HG02938 (cell line): ENCODE data around the gene AP2A2.

Source experiments
- ATAC-seq: cut with Tn5 transposase; IDR thresholded peaks from one replicate; pipeline ENCODE4 v1.9.1; 2021; ENCODE audit warnings: mild to moderate bottlenecking, moderate library complexity; ENCODE audit not compliant: unreplicated experiment

AP2A2 gene

DNA sequence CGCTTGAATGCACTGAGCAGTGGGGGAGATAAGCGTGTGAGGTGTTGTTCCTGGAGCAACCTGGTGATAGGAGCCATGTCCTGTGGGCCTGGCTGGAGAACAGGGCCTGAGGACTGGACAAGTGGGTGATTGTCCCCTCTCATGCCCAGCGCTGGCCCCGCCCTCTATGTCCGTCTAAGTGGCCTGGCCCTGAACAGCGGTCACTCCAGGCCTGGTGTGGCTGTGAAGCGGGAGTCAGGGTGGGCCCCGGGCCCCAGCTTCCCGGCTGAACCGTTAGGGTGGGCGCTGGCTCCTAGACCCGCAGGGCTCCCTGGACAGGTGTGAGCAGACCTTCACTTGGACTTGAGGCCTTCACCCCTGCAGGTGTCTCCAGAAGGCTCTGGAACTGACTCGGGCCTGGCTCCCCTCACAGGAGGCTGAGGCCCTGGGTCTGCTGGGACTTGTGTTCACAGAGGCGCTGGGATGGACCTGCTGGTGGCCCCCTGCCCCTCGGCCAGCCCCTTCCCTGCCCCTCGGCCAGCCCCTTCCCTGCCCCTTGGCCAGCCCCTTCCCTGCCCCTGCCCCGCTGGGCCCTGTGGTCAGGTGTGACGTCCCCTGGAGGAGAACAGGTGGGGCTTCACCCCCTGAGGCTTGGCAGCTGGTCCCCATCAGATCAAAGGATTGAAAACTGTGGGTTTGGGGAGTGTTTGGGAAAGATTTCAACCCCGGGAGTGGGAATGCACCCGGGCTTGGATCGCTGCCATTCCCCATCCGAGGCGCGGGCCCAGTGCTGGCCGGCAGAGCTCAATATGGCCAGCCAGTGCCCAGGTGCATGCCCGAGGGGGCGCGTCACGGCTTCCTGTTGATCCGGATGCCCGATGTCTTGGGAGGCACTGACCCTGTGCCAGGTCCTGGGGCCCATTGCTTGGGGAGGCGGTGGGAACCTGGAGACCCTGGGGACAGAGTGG is 114.1 kb downstream of the AP2A2 start:
- no peak for ATAC-seq

DNA sequence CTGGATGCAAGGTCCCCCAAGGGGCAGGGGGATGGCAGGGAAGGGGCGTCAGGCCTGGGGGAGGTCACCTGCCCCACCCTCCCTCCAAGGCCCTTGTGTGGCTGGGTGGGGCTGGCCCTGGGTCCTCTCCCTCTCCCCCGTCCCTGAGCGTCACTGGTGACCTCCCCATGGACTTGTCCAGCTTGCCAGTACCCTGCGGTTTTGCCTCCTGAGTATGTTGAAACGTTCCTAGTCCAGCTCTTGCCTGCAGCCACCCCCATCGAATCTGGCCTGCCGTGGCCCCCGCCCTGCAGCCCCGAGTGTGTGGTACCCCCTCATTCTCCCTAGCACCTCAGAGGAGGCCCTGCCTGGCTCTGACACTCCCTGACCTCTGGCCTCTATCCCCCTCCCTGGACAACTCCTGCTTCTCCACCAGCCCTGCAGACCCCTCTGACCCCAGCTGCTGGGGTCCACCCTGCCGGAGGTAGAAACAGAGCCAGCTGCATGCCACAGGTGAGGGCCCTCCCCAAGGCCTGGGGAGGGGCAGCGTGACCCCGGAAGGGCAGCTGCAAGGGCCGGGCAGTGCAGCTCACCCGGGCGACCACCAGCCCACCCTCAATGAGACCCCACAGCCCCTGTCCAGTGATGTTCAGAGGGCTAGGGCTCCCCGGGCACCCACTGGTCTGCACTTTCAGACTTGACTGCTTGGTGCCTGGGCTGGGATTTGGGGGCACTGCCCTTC is 114.9 kb downstream of the AP2A2 start:
- ATAC-seq, result no peak

DNA sequence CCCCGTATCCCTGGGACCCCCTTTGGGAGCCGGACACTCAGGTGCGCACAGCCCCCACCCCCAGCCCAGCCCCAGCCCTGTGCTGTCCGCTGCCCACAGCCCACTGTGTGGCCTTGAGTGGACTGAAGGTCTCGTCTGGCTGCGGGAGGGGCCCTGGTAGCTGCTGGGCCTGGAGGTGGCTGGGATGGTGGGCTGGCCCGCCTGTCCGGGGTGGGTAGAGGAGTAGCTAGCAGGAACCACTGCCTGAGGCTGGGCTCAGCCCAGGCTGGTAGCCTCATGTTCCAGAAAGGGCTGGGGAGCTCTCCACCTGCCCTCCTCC is 115.4 kb downstream of the AP2A2 start:
- no peak for ATAC-seq

DNA sequence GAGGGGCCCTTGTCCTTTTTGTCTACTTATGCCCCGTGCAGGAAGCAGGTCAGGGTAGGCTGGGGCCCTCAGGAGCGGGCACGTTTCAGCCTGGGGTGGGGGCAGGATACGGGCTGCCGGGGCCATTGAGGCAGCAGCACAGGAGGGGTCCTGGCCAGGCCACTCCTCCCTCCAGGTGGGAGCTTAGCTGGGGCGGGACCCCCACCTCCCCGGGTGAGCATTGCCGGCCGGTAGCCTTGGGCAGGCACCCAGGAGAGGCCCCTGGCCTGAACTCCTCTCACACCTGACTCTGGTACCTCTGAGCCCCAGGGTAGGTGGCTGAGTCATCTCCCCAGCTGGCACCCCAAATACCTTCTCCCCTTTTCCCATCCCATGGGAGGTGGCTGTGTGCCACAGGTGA is 115.8 kb downstream of the AP2A2 start:
- no peak for ATAC-seq

DNA sequence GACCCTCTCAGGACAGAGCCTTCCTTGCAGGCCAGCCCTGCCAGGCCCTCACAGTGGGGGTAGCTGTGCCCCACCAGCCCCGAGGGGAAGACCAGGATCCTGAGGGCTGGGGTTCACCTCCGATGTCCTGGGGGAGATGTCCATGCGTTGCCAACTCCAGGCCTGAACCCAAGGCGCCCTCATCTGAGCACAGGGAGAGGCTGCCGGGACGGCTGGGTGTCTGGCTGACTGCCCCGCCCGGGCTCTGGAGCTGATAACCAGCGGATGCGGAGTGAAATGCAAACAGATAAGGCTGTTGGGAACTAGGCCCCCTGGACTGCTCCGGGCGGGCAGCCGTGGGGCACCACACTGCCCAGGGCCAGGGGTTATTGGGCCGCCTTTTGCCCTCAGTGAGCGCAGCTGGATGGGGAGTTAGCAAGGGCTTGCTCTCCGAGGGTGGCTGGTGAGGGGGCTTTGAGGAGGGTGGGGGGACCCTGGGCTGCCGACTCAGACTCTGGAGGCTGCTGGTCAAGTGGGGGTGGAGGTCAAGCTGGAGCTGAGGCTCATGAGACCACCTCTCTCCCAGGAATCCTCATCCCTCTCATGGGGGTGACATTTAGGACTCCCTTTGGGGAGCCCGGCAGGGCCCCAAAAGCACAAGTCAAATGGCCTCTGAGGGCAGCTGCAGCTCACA is 116.4 kb downstream of the AP2A2 start:
- ATAC-seq, result no peak

DNA sequence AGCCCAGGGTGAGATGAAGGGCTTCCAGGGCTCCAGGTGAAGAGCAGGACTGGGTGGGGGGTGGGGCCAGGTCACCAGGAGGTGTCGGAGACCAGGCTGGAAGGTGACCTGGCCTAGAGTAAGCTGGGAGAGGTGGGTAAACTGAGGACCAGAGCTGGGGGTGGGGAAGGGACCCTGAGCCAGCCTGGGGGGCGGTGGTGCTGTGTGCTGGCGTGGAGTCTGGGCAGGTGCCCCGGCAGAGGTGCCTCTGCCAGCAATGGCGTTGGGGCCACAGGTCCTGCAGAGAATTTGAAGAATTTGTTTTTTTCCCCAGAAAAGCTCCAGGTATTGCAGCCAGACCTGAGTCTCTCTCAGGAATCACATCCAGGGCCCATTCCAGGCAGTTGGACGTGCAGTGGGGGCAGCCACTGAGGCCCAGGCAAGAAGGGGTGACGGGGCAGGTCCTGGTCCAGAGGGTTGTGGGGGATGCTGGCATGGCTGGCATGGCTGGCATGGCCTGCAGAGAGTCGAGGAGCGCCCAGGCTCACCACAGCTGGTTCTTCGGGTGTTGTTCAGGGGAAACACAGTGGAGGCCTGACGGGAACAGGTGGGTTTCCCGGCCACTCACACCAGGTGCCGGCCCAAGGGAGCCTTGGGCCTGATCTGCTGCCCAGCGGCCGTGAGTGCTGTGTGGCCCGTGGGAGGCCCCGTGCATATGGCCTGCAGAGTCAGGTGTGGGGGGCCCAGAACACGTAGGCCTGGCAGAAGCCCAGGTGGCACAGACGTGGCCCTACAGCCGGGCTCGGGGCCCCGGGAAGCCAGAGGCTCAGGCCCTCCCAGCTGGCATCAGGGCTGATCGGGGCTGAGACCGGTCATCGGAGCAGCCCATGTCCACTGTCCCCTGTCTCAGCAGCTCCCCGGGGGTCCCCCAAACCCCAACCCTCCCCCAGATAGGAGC is 117.2 kb downstream of the AP2A2 start:
- ATAC-seq, result no peak

DNA sequence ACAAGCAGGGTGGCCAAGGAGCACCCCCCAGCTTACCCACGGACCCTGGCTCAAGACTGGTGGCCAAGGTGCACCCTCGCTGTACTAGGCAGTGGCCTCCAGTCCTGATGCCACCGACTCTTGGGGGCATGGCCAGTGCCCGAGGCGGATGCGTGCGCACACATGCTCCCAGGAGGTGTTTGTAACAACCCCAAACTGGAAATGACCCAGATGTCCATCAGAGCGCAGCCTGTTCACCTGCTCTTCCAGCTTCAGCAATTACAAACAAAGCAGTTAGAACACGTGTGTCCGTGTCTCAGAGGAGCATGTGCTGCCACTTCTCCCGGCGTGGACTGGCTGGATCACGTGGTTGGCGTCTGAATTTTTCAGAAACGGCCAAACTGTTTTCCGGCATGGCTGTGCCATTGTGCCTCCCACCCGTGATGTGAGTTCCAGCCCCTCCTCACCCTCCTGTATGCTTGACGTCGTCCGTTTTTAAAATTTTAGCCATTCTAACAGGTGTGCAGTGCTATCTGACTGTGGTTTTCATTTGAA is 118.0 kb downstream of the AP2A2 start:
- ATAC-seq, result no peak

DNA sequence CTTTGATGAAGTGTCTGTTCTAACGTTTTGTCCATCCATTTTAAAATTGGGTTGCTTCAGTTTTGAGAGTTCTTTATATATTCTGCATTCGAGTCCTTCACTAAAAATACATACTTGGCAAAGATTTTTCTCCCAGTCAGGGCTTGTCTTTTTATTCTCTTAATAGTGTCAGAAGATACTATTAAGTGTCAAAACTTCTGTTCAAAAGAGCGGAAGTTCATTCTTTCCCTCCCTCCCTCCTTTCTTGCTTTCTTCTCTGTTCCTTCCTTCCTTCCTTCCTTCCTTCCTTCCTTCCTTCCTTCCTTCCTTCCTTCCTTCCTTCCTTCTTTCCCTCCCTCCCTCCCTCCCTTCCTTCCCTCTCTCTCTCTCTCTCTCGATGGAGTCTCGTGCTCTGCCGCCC is 118.5 kb downstream of the AP2A2 start:
- no peak for ATAC-seq

DNA sequence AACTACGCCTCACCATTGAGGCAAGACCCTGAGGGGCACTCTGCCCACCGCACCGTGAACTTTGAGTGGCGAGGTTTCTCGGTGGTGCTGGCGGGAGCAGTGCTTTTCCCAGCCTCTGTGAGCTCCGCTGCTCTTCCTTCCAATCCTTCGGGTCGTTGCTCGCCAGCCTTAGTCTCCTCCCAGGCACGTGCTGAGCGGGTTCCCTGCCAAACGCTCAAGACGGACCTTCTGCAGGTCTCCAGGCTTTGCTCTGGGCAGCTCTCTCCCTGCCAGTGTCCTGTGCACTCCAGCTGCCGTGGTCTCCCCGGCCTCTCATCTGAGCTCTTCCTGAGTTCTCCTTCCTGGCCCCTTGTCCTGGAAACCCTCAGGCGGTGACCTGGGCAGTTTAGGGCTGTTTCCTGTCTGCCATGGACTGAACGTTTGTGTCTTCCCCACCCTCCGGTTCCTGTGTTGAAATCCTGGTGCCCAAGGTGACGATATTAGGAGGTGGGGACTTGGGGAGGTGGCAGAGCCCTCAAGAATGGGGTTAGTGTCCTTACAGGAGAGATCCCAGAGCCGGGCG is 122.0 kb downstream of the AP2A2 start:
- ATAC-seq, result no peak

DNA sequence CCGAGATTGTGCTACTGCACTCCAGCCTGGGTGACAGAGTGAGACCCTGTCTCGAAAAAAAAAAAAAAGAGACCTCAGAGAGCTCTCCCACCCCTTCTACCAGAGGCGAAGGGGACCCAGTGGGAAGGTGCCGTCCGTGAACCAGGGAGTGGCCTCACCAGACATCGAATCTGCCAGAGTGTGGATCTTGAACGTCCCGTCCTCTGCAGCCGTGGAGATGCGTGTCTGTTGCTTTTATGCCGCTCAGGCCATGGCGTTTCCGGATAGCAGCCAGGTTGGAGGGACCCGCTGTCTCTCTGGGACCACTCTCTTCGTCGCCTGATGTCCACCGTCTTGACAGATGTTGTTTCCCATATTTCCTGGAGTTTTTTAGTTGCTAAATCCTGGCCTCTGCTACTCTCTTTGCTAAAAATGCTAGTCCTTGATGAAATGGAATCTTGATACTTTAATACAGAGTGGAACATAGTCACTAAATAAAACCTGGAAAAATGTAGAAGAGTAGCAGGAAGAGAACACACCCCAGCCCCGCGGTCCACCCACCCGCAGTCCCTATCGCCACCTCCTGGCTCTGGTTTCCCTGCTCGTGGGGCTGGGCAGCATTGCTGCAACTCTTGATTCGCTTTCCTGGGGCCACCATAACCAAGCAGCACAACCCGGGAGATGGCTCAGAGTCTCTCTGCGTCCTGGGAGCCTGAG is 122.9 kb downstream of the AP2A2 start:
- ATAC-seq, result no peak

DNA sequence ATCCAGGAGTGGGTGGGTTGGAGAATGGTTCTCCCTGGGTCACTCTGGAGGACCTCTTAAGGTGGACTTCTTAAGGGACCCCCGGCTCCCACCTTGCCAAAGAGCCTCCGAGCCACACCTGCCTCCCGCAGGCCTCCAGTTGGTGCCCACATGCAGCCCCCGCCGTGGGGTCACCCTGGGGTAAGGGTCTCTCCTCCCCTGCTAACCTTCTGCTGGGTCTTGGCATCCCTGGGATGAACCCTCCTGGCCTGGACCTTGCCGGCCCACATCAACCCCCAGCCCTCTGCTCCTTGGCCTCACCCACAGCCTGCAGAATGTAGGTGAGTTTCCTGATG is 123.4 kb downstream of the AP2A2 start:
- ATAC-seq, result no peak

DNA sequence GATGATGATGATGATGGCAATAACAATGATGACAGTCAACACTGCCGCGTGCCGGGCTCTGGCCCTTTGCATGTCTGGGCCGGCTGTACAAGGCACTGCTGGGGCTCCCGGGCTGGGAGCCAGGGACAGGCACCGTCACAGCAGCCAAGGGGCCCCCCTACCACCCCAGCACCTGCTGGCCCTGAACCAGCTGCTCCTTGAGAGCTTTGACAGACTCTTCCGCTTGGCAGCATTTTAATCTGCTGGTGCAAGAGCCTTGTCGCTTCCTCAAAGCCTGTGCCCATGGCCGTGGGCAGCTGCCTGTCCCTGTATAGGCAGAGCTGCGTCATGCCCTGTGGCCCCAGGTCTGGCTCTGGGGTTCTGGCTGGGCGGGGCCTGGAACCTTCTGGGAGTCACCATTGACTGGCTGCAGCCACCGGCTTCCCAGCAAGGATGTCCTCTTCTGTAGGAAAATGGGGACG is 123.8 kb downstream of the AP2A2 start:
- ATAC-seq, result no peak

DNA sequence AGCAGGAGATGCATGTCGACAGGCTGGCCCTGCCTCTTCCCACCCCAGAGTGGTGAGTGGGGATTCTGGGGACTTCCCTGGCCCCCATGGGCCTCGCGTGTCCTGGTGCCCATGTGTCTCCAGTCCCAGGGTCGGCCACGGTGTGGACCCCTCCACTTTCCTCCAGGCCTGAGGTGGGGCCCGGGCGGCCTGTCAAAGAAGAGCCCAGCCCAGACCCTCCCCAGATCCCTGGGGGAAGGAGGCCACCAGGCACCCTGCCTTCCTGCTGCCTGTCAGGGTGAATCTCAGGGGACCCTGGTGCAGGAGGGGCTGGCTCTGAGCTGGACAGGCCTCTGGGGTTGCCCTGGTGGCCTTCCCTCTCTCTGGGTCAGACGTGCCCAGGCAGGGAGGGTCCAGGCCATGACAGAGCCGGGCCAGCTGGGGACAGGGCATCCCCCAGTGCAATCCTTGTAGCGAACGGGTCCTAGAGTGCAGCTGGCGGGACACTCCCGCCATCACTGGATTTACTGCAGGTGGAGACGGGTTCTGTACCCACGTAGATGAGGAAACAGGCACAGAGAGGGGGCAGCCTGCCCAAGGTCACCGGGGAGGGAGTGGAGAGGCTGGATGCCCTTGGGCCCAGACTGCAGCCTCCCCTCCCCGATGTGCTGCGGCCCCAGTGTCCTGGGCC is 124.4 kb downstream of the AP2A2 start:
- ATAC-seq, result no peak

DNA sequence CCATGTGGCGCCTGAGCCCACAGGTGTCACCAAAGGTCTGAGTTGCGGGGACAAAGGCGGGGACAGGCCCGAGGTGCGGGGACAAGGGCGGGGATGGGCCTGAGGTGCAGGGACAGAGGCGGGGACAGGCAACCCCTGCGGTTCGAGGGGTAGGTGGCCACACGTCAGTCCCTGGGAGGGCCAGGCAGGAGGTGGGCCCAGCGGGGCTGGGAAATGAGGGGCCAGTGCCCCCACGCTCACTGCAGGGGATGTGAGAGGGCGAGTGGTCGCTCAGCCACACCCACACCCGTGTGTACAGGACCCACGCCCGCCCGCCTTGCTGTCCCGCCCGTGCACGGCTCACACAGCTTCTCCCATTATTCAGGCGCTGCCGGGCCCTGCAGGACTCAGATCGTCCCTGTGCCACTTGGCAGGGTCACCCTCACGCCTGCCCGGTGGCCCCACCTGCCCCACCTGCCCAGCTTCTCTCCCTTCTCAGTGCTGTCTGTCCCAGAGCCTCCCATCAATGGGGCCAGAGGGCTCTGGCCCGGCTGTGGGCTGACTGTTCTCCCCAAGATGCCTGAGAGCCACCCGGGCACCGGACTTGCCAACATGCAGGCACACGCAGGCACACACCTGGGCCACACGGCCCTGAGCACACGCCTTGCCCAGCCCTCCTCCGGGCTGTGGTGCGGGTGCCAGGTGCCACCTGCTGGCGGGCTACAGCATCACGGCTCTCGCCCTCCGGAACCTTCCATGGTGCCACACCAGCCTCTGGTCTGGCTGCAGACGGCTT is 125.1 kb downstream of the AP2A2 start:
- ATAC-seq, result no peak

DNA sequence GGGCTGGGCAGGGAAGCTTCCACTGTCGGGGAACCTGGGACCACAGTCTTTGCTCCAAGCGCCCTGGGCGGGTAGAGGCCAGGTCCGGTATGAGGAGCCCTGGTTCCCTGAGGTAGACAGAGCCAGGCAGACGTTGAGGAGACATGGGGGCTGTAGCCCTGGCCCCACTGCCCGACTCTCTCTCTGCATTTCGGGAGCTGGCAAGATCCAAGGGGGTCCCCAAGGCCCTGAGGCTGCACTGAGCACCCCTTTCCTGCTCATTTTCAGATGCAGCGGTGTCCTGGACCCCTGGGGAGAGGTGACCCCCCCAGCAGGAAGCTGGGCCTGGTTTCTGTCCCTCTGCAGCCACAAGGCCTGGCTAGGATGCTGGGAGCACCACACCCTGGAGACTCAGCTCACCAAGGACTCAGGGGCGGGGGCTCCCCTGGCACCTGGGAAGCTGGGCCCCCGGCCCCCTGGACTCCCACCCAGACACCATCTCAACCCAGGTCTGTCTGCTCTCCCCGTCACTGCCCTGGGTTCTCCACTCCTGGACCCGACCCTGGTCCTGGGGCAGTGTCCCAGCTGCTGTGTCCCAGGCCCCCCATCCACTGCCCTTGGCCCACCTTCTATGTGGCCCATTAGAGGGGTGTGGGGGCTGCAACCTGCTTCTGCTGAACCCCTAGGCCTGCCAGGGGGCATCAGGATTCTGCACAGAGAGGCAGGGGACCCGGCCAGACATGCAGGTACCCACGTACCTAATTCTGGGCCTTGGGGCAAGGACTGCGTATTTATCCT is 125.9 kb downstream of the AP2A2 start:
- ATAC-seq, result no peak

DNA sequence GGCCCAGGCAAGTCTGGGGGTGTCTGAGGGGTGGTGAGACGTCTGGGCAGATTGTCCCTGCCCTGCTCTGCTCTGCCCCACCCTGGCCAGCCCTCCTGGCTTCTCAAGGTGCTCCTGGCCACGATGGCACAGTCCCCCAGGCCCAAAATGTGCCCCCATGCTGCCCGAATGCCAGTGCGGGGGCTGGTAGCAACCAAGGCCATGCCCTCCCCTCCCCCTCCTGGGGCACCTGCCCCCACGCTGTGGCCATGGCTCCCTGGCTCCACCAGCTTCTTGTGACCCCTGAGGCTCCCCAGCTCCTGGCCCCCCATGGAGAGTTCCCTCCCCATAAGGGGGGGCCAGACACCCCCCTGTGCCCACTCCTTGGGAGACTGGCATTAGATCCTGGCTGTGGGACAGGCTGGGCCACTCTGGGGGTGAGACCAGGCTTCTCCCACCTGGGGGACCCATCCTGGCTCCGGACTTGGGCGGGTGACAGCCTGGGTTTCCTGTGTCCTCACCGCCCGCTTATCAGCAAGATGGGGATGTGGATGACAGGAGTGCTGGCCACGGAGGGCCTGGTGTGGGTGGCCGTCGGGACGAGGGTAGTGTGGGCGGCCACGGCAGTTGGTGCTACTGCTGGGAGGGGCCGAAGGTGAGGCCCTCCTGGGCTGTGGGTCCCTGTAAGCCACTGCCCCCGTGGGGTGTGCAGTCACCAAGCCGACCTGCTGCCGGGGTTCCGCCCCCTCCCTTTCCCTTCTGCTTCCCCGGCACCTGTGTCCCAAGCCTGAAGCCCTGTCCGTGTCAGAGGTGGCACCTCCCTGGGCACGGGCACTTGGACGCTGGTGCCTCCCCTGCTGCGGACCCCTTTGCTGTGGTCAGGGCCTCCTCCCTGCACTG is 126.7 kb downstream of the AP2A2 start:
- ATAC-seq, result no peak
